Kidney (tissue), 14 donors: Measurements from ENCODE around the gene ZNF84. TPM values are rescaled to one million over a fixed set of nuclear protein-coding genes. Genes with fewer than 3 reads are reported as not detected.

Experiments
- DNase-seq, 5 donors: peaks; one replicate each; pipeline ENCODE4 v3.0.0-alpha.2; 2013 to 2020
- FAIRE-seq: peaks from 2 replicates; lab custom pipeline; 2012; peaks lifted over from hg19 to GRCh38; lab: Jason Lieb, UNC
- H3K27ac ChIP-seq, 2 donors: one replicate each; pipeline ENCODE4 v1.7.0; 2013; ENCODE audit warnings: low read depth in 2 of 2, low read length in 2 of 2, inconsistent platforms in 1 of 2
- H3K27me3 ChIP-seq: one replicate; pipeline ENCODE4 v1.7.1; 2013; ENCODE audit warnings: low read length, inconsistent platforms; ENCODE audit not compliant: control insufficient read depth, insufficient read depth
- H3K36me3 ChIP-seq, 3 donors: one replicate each; pipeline versions ENCODE4 v1.7.0 to v1.7.1; 2013; ENCODE audit warnings: low read length in 3 of 3, control low read depth in 1 of 3, inconsistent platforms in 1 of 3; ENCODE audit not compliant: insufficient read depth in 3 of 3, control insufficient read depth in 2 of 3
- H3K4me1 ChIP-seq, 3 donors: one replicate each; pipeline versions ENCODE4 v1.7.0 to v1.7.1; 2013; ENCODE audit warnings: low read length in 3 of 3, inconsistent platforms in 1 of 3, low read depth in 1 of 3; ENCODE audit not compliant: control insufficient read depth in 2 of 3, insufficient read depth in 2 of 3
- H3K4me3 ChIP-seq, 3 donors: one replicate each; pipeline versions ENCODE4 v1.7.0 to v1.8.1; 2013; ENCODE audit warnings: low read length in 3 of 3, control low read depth in 1 of 3, inconsistent platforms in 1 of 3
- H3K9ac ChIP-seq, 3 donors: one replicate each; pipeline versions ENCODE4 v1.7.0 to v1.7.1; 2013; ENCODE audit warnings: low read length in 3 of 3, control low read depth in 1 of 3, inconsistent platforms in 1 of 3
- H3K9me3 ChIP-seq, 3 donors: one replicate each; pipeline versions ENCODE4 v1.7.0 to v1.7.1; 2013; ENCODE audit warnings: low read length in 3 of 3, control low read depth in 1 of 3, inconsistent platforms in 1 of 3; ENCODE audit not compliant: control insufficient read depth in 2 of 3, insufficient read depth in 1 of 3
- CTCF ChIP-seq: IDR thresholded peaks from 3 replicates; pipeline ENCODE4 v1.5.1; 2012; ENCODE audit warnings: mild to moderate bottlenecking, moderate library complexity, borderline replicate concordance; ENCODE audit not compliant: insufficient read depth; ENCODE audit errors: extremely low read depth
- intact Hi-C: fragments of 100-400 bp; cut with DNase I; formaldehyde crosslinking; loops from one replicate; pipeline ENCODE4 v1.11.1; 2022
- polyA plus RNA-seq: library from polyadenylated mRNA; stranded (reverse); fragments of 350-450 nt; fragmentation: Illumina TruSeq; extraction: RNeasy Lipid Tissue Mini Kit (QIAGEN cat#74804); gene quantifications from one replicate; pipeline ENCODE4 v1.2.3, GENCODE V29; 2014; ENCODE audit warnings: low read depth, low replicate concordance; ENCODE audit not compliant: insufficient read depth
- total RNA-seq: library from RNA; stranded (reverse); fragmentation: NEBNext Ultra II Directional; extraction: Animal tissue kit (Norgen Biotek cat#: 25700); gene quantifications from one replicate; pipeline ENCODE4 v1.2.1, GENCODE V29; 2021
- donor health status: control.
- donor health status: control.
- donor health status: control.
- donor health status: control.
- donor health status: control.
- donor health status: DM: yes; HTN: yes; CAD: no.
- donor health status: Normal renal cell carcinoma (clear cell type).

ZNF84 gene
- total and polyA plus RNA-seq, 2 donors from 2014 or later = 15.5 to 32.7 TPM

- no peak overlapping the region for H3K27ac ChIP-seq
- peaks cover 41 to 98% (median 87%) of the 10 kb centered on the region in 3 donors for H3K9me3 ChIP-seq
- no peak for FAIRE-seq
- H3K4me1 ChIP-seq = no peaks in the 10 kb centered on the region
- peak overlapping the region in 1 of 3 donors; percentile 21 for H3K4me3 ChIP-seq
- DNase-seq = no peak
- no peak for TF ChIP-seq CTCF
- H3K27me3 ChIP-seq = no peaks in the 10 kb centered on the region
- no peak overlapping the region for H3K9ac ChIP-seq
- intact Hi-C loops = no loop called here
- peaks cover 10 to 19% (median 16%) of the 10 kb centered on the region in 3 donors for H3K36me3 ChIP-seq
Observed at GRCh38 chr12:133061954-133062353, 24.6 kb downstream of the ZNF84 start.

GRCh38 chr12:133063556-133063955 is 26.2 kb downstream of the ZNF84 start:
- DNase-seq (no peak), FAIRE-seq (no peak)
- TF ChIP-seq CTCF = no peak
- Histone ChIP-seq H3K27ac (no peak overlapping the region), H3K4me1 (no peaks in the 10 kb centered on the region), H3K4me3 (no peak overlapping the region), H3K9me3 (peaks cover 26 to 92% (median 80%) of the 10 kb centered on the region in 3 donors), H3K36me3 (peaks cover 0 to 5% (median 1%) of the 10 kb centered on the region in 3 donors), H3K9ac (no peak overlapping the region), H3K27me3 (no peaks in the 10 kb centered on the region)
- intact Hi-C loops = no loop called here

GRCh38 chr12:133073836-133074235 is 36.5 kb downstream of the ZNF84 start:
- FAIRE-seq = no peak

More at GRCh38 chr12:133073836-133074235, 36.5 kb downstream of the ZNF84 start:
- intact Hi-C loops = no loop called here
- H3K9ac ChIP-seq = no peak overlapping the region
- H3K36me3 ChIP-seq = no peaks in the 10 kb centered on the region
- TF ChIP-seq CTCF = no peak
- H3K4me1 ChIP-seq = no peaks in the 10 kb centered on the region
- peaks cover 3 to 48% (median 16%) of the 10 kb centered on the region in 3 donors for H3K9me3 ChIP-seq
- H3K27me3 ChIP-seq = no peaks in the 10 kb centered on the region
- no peak for DNase-seq
- no peak overlapping the region for H3K4me3 ChIP-seq
- no peak overlapping the region for H3K27ac ChIP-seq
